ENCODE measurements around the gene TRMT2A.

Gene TRMT2A

DNA sequence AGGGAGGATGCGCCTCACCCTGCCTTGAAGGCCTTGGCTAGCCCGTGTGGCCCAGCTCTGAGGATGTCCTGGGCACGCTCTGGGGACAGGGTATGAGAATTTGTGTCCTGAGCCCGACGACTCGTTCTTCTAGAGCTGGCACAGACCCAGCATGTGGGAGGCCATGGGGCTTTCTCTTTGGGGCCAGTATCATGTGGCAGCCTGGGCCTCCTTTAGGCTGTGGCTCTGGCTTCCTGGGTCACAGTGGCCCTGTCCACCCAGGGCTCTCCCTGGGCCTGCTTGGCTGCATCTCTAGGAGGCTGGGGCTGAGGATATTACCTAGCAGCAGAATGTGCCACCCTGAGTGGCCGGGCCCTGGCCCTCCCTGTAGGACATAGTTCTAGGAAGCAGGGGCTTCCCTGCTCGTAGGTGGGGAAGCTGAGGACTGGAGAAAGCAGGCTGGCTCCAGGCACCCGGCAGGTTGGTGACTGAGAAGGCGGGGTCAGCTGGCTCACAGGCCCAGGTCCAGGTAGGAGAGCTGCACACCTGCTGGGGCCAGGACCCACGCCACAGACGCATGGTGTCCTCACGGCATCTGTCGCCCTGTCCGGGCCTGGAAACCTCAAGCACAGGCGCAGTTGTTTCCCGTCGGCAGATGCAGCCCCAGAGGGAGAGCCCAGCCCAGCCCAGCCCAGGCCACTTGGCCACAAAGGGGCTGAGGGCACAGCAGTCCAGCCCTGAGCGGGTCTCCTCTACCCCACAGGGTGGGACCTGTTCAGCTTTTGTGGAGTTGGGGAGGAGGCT lies 27.0 kb upstream of the TRMT2A start:
- H3K36me3 Mint-ChIP-seq = peaks cover 11% of the 10 kb centered on the region
- no peak overlapping the region for H3K27ac Mint-ChIP-seq
- ATAC-seq (ENCODE audit: low read depth) = no peak
- no peaks in the 10 kb centered on the region for H3K9me3 Mint-ChIP-seq
- H3K4me1 Mint-ChIP-seq = peaks cover 2% of the 10 kb centered on the region
- H3K27me3 Mint-ChIP-seq = no peaks in the 10 kb centered on the region
- no peak overlapping the region for H3K4me3 Mint-ChIP-seq
- DNase-seq (ENCODE audit: low spot score in 2 of 2) = no peak

DNA sequence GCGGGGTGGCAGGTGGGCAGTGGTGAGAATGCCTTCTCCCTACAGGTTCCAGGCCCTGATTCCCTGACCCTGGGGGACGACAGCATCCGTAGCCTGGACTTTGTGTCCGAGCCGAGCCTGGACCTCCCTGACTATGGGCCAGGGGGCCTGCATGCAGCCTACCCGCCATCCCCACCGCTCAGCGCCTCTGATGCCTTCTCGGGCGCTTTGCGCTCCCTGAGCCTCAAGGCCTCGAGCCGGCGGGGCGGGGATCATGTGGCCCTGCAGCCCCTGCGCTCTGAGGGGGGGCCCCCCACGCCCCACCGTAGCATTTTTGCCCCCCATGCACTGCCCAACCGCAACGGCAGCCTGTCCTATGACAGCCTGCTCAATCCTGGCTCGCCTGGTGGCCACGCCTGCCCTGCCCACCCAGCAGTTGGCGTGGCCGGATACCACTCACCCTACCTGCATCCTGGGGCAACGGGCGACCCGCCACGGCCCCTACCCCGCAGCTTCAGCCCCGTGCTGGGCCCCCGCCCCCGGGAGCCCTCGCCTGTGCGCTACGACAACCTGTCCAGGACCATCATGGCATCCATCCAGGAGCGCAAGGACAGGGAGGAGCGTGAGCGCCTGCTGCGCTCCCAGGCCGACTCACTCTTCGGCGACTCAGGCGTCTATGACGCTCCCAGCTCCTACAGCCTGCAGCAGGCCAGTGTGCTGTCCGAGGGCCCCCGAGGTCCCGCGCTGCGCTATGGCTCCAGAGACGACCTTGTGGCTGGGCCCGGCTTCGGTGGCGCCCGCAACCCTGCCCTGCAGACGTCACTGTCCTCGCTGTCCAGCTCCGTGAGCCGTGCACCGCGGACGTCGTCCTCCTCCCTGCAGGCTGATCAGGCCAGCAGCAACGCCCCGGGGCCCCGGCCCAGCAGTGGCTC lies 25.9 kb upstream of the TRMT2A start:
- Mint-ChIP-seq H3K27me3 (no peaks in the 10 kb centered on the region), H3K4me1 (peaks cover 2% of the 10 kb centered on the region), H3K36me3 (peaks cover 11% of the 10 kb centered on the region), H3K9me3 (no peaks in the 10 kb centered on the region), H3K27ac (no peak overlapping the region), H3K4me3 (no peak overlapping the region)
- no peak for ATAC-seq (ENCODE audit: low read depth)
- no peak for DNase-seq (ENCODE audit: low spot score in 2 of 2)

DNA sequence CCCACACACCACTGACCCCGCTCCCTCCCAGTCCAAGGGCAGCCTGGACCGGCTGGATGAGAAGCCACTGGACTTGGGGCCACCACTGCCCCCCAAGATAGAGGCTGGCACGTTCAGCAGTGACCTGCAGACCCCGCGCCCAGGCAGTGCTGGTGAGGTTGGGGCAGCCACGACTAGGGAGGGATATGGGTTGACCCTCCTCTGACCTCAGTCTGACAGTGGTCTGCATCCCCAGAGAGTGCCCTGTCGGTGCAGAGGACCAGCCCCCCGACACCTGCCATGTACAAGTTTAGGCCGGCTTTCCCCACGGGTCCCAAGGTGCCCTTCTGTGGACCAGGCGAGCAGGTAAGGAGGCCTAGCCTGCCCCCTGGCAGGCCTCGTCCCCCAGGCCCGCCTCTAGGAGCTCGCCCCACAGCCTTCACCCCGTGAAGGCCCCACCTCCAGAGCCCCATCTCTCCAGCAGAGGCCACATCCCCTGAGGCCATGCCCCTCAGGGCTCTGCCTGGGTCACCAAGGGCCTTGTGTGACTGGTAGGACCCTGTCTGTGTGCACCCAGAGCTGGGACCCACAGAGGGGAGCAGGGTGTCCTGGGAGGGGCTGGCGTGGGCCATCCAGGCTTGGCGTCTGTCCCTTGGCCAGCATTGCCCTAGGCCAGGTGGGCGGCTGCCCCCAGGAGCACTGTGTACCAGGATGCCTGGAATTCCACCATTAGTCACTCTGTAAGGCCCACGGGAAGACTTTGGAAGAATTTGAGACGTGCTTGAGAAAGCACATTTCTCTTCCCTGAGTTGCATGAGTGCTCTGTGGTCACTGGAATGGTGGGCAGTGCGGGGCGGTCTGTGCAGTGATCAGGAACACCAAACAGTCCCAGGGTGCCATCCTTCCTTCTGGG lies 24.4 kb upstream of the TRMT2A start:
- H3K27me3 Mint-ChIP-seq = no peaks in the 10 kb centered on the region
- H3K4me1 Mint-ChIP-seq = peaks cover 8% of the 10 kb centered on the region
- no peak for ATAC-seq (ENCODE audit: low read depth)
- H3K27ac Mint-ChIP-seq = no peak overlapping the region
- no peak for DNase-seq (ENCODE audit: low spot score in 2 of 2)
- H3K36me3 Mint-ChIP-seq = peaks cover 11% of the 10 kb centered on the region
- no peaks in the 10 kb centered on the region for H3K9me3 Mint-ChIP-seq
- no peak overlapping the region for H3K4me3 Mint-ChIP-seq

DNA sequence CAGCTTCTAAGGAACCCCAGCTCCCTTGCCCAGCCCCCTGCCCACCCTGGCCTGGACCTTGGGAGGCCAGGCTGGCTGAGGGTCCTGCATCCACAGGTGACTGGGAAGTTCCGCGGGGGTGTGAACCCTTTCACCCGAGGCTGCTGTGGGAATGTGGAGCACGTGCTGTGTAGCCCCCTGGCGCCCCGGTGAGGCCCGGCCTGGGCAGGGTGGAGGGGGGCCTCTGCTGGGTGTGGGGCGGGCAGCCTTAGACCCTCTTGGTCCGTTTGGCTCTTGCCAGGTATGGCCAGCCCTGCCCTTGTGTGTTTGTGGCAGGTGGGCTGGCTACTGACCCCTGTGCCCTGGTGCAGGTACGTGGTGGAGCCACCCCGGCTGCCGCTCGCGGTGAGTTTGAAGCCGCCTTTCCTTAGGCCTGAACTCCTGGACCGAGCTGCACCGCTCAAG lies 23.5 kb upstream of the TRMT2A start:
- Mint-ChIP-seq H3K4me3 (no peak overlapping the region), H3K4me1 (peaks cover 12% of the 10 kb centered on the region), H3K9me3 (no peaks in the 10 kb centered on the region), H3K27me3 (no peaks in the 10 kb centered on the region), H3K27ac (no peak overlapping the region), H3K36me3 (peaks cover 9% of the 10 kb centered on the region)
- DNase-seq (ENCODE audit: low spot score in 2 of 2) = no peak
- ATAC-seq (ENCODE audit: low read depth) = no peak

DNA sequence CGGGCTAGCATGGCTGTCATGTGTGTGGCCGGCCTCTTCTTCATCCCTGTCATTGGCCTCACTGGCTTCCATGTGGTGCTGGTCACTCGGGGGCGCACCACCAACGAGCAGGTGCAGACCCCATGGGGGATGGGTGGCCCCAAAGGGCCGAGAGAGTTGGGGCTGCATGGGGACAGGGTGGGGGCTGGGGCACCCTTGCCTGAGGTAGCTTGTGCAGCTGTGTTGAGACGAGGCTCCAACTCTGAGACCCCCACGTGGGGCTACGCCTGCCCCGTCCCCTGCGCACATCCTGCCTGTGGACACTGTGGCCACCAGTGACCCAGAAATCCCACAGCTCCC lies 23.1 kb upstream of the TRMT2A start:
- Mint-ChIP-seq H3K9me3 (no peaks in the 10 kb centered on the region), H3K4me3 (no peak overlapping the region), H3K27me3 (no peaks in the 10 kb centered on the region), H3K36me3 (peaks cover 7% of the 10 kb centered on the region), H3K4me1 (peaks cover 16% of the 10 kb centered on the region), H3K27ac (no peak overlapping the region)
- ATAC-seq (ENCODE audit: low read depth) (no peak), DNase-seq (ENCODE audit: low spot score in 2 of 2) (no peak)

DNA sequence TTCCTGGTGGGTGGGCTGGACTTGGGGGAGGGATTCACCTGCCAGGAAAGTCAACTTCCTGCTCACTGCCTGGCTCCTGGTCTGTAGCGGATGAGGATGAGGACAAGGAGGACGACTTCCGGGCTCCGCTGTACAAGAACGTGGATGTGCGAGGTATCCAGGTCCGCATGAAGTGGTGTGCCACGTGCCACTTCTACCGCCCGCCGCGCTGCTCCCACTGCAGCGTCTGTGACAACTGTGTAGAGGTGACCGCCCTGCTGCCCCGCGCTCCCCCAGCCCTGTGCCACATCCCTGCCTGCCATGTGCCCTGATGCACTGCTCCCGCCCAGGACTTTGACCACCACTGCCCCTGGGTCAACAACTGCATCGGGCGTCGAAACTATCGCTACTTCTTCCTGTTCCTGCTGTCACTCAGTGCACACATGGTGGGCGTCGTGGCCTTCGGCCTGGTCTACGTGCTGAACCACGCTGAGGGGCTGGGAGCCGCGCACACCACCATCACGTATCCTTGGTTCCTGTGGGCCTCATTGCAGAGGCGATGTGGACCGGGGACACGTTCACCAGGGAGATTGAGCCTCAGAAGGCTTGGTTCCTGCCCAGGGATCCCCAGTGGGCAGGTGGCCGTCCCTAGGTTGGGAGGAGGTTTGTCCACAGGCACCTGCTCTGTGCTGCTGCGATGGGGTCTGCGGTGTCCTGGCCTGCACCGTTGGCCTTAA lies 22.5 kb upstream of the TRMT2A start:
- Mint-ChIP-seq H3K27ac (no peak overlapping the region), H3K9me3 (no peaks in the 10 kb centered on the region), H3K4me3 (no peak overlapping the region), H3K36me3 (peaks cover 7% of the 10 kb centered on the region), H3K27me3 (no peaks in the 10 kb centered on the region), H3K4me1 (peaks cover 17% of the 10 kb centered on the region)
- ATAC-seq (ENCODE audit: low read depth) (no peak), DNase-seq (ENCODE audit: low spot score in 2 of 2) (no peak)

DNA sequence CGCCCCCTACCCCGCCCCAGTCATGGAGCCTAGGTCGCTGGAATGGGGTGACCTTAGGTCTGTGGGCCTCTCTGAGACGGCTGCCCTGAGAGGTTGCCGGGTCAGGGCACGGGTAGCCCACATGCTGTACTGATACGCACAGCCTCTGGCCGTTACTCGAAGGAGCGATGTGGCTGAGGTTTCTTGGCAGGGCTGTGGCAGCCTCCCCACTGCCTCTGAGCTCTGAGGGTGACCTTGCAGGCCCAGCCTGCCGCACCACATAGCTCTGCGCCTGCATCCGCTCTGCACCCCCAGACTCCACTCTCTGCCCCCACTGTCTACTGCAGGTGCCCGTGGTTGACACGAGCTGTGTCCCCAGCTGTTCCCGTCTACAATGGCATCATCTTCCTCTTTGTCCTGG lies 21.8 kb upstream of the TRMT2A start:
- Mint-ChIP-seq H3K36me3 (peaks cover 7% of the 10 kb centered on the region), H3K9me3 (no peaks in the 10 kb centered on the region), H3K27ac (no peak overlapping the region), H3K27me3 (no peaks in the 10 kb centered on the region), H3K4me3 (no peak overlapping the region), H3K4me1 (peaks cover 17% of the 10 kb centered on the region)
- ATAC-seq (ENCODE audit: low read depth) (no peak), DNase-seq (ENCODE audit: low spot score in 2 of 2) (no peak)

DNA sequence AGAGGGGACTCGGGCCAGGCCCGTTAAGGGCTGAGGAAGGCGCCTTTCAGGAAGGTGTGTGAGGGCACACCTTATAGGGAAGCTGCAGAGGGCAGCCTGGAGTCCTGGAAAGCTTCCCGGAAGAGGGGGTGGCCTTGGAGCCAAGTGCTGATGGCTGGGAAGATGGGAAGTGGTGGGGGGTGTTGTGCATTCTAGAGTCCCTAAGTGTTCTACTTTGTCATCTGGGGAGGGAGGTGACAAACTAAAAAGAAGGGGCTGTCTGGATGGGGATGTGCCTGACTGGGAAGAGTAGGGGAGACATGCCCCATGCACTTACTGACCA lies 21.4 kb upstream of the TRMT2A start:
- H3K36me3 Mint-ChIP-seq = peaks cover 7% of the 10 kb centered on the region
- H3K4me3 Mint-ChIP-seq = no peak overlapping the region
- no peak for ATAC-seq (ENCODE audit: low read depth)
- H3K9me3 Mint-ChIP-seq = no peaks in the 10 kb centered on the region
- no peak for DNase-seq (ENCODE audit: low spot score in 2 of 2)
- H3K4me1 Mint-ChIP-seq = peaks cover 20% of the 10 kb centered on the region
- no peak overlapping the region for H3K27ac Mint-ChIP-seq
- no peaks in the 10 kb centered on the region for H3K27me3 Mint-ChIP-seq

DNA sequence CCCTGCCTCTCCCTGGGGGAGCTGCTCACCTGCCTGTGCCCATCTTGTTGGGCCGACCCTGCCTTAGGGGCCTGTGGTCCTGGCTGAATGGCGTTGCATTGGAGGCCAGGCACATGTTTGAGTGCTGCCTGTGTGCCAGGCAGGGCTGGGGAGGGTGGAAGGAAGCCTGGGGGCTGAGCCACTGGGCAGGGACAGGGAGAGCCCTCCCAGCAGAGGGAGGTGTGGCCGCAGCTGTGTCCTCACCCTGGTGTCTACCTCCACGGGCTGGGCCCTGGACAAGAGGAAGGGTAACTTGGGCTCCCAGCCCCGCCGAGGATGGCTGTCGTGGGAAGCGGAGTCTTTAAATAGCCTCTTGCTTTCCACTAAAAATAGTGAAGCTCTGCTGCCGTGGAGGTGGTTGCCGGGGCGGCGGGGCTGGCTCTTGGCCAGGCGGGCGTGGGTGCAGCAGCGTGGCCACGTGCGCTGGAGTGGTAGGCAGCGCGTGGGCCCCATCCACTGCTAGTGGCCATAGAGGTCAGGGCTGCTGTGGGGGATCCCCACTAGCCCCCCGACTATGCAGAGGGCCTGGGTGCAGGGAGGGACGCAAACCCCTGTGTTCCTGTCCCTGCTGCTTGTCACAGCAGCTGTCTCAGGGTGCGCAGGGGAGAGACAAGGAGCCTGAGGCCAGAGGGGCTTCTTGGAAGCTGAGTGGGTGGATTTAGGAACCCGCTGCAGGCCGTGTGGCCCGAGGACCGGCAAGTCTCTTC lies 20.8 kb upstream of the TRMT2A start:
- H3K27me3 Mint-ChIP-seq = no peaks in the 10 kb centered on the region
- H3K36me3 Mint-ChIP-seq = peaks cover 7% of the 10 kb centered on the region
- H3K27ac Mint-ChIP-seq = no peak overlapping the region
- DNase-seq (ENCODE audit: low spot score in 2 of 2) = no peak
- H3K4me1 Mint-ChIP-seq = peaks cover 20% of the 10 kb centered on the region
- H3K4me3 Mint-ChIP-seq = no peak overlapping the region
- ATAC-seq (ENCODE audit: low read depth) = no peak
- H3K9me3 Mint-ChIP-seq = no peaks in the 10 kb centered on the region

DNA sequence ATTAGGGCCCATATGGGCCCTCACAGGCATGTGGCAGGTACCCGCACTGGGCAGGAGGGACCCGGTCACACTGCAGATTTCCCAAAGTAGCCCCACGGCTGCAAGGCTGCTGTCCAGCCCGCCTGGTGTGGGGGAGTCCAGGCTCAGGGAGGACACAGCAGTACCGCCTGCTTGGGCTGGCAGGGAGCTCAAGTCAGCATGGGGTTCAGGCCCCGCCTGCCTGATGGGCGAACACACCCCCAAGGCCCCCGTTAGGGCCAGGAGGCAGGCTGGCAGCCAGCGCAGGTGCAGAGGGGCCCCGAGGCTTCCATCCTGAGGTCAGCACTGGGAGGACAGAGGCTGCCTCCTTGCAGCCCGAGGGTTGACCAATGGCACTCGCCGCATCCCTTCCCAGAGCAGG lies 20.1 kb upstream of the TRMT2A start:
- ATAC-seq (ENCODE audit: low read depth) = no peak

DNA sequence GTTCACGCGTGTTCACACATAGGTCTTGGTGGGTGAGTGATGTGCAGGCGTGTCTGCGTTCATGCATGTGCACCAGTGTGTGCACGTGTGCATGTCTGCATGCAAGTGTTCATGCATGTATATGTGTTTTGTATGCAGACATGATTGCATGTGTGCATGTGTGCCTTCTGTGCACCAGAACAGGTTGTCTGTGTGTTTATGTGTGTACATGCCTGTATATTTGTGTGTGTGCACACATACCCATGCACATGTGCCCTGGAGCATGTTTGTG lies 19.5 kb upstream of the TRMT2A start:
- no peak overlapping the region for H3K4me3 Mint-ChIP-seq
- H3K9me3 Mint-ChIP-seq = no peaks in the 10 kb centered on the region
- peaks cover 20% of the 10 kb centered on the region for H3K4me1 Mint-ChIP-seq
- peaks cover 7% of the 10 kb centered on the region for H3K36me3 Mint-ChIP-seq
- no peak for DNase-seq (ENCODE audit: low spot score in 2 of 2)
- H3K27me3 Mint-ChIP-seq = no peaks in the 10 kb centered on the region
- no peak for ATAC-seq (ENCODE audit: low read depth)
- H3K27ac Mint-ChIP-seq = no peak overlapping the region

More for the DNA sequence above, 20.1 kb upstream of the TRMT2A start:
- H3K4me3 Mint-ChIP-seq = no peak overlapping the region
- no peaks in the 10 kb centered on the region for H3K9me3 Mint-ChIP-seq
- H3K27ac Mint-ChIP-seq = no peak overlapping the region
- no peak for DNase-seq (ENCODE audit: low spot score in 2 of 2)
- H3K36me3 Mint-ChIP-seq = peaks cover 7% of the 10 kb centered on the region
- H3K27me3 Mint-ChIP-seq = no peaks in the 10 kb centered on the region
- peaks cover 20% of the 10 kb centered on the region for H3K4me1 Mint-ChIP-seq

DNA sequence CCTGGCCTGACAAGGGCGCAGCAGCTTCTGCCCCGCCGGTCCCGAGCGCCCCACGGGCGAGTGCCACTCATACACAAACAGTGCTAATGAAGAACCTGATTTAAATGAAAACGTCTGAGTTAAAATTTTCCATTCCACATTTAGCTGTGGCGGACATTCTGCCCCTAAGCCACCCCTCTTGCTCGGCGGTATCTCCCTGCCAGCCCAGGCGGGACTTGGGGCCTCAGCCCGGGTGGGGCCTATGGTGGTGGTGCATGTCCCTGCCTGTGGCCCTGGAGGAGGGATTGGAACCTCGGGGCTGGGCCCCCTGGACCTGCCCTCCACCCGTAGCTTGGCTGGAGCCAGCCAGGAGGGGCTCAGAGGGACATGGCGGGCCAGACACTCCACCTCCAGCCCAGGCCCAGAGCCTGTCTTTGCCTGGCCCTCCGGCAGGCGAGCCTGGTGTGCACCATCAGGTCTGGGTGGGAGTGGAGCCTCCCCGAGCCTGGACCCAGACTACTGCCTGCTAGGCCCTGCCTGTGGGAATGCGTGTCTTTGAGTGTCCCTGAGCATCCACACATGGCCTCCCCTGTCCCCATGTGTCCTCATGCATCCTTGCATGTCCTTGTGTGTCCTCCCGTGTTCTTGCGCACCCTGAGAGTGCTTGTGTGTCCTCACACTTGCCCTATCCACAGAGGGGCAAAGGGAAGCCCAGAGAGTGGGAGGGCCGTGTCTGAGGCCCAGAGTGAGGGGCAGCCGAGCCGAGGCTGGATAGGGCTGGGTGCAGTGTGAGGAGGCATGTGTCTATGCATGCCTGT lies 19.0 kb upstream of the TRMT2A start:
- Mint-ChIP-seq H3K4me1 (peaks cover 20% of the 10 kb centered on the region), H3K9me3 (no peaks in the 10 kb centered on the region)

More for the DNA sequence above, 19.0 kb upstream of the TRMT2A start:
- no peaks in the 10 kb centered on the region for H3K27me3 Mint-ChIP-seq
- DNase-seq (ENCODE audit: low spot score in 2 of 2) (no peak), ATAC-seq (ENCODE audit: low read depth) (no peak)
- H3K4me3 Mint-ChIP-seq = no peak overlapping the region
- H3K36me3 Mint-ChIP-seq = peaks cover 7% of the 10 kb centered on the region
- no peak overlapping the region for H3K27ac Mint-ChIP-seq

Measured in memory B cell (primary cell).